Activated CD4-positive, CD25-positive, alpha-beta regulatory T cell treated with anti-CD3 and anti-CD28 coated beads, Interleukin-2, amount 50 U/mL, for 72 hours (primary cell): ENCODE data around the gene TRIM54.

ENCODE experiments used
- DNase-seq: peaks from one replicate; pipeline ENCODE4 v3.0.0; 2021

TRIM54 gene, protein sequence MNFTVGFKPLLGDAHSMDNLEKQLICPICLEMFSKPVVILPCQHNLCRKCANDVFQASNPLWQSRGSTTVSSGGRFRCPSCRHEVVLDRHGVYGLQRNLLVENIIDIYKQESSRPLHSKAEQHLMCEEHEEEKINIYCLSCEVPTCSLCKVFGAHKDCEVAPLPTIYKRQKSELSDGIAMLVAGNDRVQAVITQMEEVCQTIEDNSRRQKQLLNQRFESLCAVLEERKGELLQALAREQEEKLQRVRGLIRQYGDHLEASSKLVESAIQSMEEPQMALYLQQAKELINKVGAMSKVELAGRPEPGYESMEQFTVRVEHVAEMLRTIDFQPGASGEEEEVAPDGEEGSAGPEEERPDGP

GRCh38 chr2:27281855-27282559, at the start of gene TRIM54:
TRIM54 (plus strand) TSS chr2:27282429; CDS start chr2:27282732, 303 bp downstream.
- DNase-seq = no peak

DNA sequence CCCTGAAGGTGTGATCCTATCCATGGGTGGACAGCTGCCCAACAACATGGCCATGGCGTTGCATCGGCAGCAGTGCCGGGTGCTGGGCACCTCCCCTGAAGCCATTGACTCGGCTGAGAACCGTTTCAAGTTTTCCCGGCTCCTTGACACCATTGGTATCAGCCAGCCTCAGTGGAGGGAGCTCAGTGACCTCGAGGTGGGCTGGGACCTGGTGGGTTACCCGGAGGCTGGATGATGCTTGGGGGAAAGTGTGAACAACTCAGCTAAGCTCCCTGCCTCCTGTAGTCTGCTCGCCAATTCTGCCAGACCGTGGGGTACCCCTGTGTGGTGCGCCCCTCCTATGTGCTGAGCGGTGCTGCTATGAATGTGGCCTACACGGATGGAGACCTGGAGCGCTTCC, 48.9 kb upstream of the TRIM54 start:
- DNase-seq = no peak

GRCh38 chr2:27236136-27236535, 46.1 kb upstream of the TRIM54 start:
- no peak for DNase-seq

DNA sequence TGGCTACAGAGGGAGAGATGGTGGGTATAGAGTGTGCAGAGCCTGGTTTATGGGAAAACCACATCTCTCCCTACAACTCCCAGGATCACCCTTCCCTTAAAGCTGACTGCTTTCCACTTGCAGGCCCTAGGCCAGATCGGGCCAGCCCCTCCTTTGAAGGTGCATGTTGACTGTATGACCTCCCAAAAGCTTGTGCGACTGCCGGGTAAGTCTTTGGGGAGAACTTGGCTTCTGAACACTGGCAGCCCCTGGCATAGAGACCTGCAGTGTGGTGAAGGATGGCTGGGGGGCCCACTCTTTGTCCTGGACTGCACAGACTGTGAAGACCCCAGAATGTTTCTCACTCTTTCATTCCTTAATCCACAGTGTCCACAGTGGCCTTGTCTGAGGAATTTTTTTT, 45.6 kb upstream of the TRIM54 start:
- no peak for DNase-seq

GRCh38 chr2:27237341-27237945, 44.8 kb upstream of the TRIM54 start:
- no peak for DNase-seq

DNA sequence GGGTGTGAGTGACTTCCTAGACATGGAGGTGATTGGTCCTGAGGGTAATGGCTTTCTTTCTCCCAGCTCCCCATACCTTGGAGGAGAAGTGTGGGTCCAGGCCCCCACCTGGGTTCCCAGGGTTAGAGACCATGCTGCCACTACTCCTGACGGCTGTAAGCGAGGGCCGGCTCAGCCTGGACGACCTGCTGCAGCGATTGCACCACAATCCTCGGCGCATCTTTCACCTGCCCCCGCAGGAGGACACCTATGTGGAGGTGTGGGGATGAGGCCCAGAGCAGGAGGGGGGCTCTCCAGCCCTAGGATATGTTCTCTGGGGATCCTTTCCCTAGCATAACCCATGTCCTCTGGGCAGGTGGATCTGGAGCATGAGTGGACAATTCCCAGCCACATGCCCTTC, 43.3 kb upstream of the TRIM54 start:
- DNase-seq = no peak

- DNase-seq = no peak
Observed at GRCh38 chr2:27240406-27240805, 41.8 kb upstream of the TRIM54 start.

DNA sequence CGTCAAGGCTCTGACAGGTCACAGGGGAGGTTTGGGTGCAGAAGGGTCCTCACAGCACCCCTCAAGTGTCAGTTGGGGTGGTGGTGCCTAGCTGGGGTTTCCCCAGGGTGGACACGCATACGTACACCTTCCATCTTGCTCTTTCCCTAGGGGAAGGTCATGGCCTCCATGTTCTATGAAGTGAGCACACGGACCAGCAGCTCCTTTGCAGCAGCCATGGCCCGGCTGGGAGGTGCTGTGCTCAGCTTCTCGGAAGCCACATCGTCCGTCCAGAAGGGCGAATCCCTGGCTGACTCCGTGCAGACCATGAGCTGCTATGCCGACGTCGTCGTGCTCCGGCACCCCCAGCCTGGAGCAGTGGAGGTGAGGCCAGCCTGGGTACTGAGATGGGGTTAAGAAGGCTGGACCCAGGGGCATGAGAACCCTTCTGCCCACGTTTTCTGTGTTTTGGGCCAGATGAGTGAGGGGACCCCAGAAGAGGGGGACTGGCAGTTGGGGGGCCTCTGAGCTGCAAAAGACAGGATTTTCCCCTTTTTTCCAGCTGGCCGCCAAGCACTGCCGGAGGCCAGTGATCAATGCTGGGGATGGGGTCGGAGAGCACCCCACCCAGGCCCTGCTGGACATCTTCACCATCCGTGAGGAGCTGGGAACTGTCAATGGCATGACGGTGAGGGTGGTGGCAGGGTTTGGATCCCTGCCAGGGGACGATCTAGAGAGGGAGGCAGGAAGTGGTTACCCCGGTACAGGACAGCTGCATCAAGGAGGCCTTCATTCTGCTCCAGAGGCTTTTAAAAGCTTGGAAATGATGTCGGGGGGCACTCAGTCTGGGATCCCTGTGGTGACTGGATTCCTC, 40.2 kb upstream of the TRIM54 start:
- DNase-seq = no peak

- DNase-seq = no peak
Observed at GRCh38 chr2:27242614-27242951, 39.6 kb upstream of the TRIM54 start.

DNA sequence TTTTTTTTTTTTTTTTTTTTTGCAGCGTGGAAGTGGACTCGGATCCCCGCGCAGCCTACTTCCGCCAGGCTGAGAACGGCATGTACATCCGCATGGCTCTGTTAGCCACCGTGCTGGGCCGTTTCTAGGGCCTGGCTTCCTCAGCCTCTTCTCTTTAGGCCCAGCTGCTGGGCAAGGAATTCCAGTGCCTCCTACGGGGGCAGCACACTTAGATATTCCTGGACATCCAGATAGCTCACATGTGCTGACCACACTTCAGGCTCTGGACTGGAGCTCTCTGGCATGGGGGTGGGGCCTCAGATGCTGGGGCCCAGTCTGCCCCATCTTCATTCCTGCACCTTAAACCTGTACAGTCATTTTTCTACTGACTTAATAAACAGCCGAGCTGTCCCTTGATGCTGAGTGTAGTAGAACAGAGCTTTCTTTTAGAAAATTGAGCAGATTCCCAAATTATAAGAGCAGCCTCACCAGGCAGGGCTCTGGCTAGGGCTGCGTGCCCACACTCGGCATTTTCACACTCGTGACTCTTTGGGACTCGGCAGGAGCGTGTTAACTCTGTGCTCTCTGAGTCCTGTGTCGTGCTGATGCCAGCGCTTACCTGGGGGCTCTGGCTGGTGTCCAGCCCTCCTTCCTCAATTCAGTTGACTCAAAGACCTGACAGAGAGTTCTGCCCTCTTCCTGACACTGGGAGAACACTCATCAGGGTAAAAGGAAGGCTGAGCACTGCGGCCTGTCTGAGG, 38.7 kb upstream of the TRIM54 start:
- DNase-seq = no peak

DNA sequence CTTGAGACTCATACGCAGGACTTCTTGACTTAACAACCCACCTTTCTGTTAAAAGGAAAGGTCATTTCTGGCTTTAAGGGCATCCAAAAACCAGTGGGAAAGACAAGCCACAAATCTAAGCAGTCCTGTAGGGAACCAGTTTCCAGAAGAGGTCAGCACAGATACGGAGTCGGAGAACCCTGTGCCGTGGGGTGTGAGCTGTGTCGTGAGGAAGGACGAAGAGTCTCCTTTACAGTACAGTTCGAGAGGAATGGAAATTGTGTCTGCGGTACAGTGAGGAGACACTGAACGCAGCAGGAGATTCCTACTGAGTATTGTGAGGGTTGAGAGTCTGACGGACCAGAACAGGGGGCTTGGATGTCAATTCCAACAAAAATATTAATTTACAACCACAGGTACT, 37.1 kb upstream of the TRIM54 start:
- no peak for DNase-seq

DNA sequence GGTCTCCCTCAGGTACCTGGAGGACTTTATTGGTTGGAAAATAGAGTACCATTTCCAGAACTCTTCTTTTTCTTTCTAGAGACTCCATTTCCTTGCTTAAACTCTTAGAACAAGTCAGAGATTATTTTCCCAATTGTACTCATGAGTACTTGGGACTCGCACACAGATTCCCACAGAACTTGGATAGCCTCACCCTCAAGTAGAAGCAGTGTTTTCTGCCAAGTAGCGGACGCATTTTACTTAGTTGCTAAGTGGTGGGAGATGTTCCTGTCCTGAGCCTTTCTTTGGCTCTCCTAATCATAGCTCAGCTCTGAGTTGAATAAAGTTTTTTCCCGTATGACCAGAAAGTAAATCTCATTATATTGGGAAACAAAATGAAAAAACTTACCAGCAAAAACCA, 36.6 kb upstream of the TRIM54 start:
- DNase-seq = no peak

- DNase-seq = no peak
Observed at GRCh38 chr2:27247893-27248292, 34.3 kb upstream of the TRIM54 start.

GRCh38 chr2:27249159-27249890, 32.9 kb upstream of the TRIM54 start:
- DNase-seq = no peak

DNA sequence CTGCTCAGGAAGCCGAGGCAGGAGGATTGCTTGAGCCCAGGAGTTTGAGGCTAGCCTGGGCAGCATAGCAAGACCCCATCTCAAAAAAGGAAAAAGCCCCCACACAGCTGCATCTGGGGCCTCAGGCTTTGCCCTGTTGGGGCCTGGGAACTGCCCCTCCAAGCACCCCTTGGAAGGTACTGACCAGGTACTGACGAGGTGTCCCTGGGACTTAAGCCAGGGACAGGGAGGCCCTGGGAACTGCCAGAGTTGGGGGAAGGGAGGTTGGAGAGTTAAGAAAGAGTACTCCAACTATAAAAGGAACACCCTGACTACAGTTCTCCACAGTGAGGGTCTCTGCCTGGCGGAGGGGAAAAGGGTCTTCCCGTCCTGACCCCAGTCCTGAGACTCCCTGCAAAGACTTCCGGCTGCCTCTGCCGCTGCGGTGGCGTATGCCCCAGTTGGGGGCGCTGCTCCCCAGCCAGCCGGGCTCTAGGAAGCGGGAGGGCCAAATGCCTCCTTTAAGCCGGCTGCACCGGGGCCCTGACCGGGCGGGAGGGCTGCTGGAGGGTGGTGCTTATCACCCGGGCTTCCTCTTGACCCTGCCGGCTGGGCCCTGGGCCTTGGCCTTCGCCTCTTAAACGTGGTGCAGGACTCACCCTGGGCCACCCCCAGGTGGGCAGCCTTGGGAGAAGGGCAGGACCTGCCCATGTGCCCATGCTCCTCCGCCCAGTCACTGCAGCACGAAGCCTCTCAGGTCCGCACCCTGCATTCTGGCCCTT, 32.2 kb upstream of the TRIM54 start:
- no peak for DNase-seq

GRCh38 chr2:27250652-27251379, 31.4 kb upstream of the TRIM54 start:
- no peak for DNase-seq

DNA sequence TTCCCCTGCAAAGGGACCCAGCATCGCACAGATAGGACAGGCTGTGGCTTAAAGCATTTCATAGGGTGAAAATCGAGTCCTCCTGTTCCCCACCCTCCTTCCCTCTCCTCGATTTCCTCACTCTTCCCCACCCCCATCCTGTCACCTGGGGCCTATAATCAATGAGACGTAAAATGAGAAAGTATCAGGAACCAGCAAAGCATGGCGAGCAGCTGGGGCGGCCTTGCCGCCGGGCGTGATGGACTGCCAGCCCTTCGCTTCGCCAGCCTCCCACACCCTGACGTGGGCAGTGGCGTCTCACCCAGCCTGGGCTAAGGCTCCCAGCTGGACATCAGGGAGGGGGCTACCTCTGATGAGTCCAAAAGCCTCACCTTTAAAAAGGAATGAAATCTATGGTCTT, 30.5 kb upstream of the TRIM54 start:
- DNase-seq = no peak

- DNase-seq = no peak
Observed at GRCh38 chr2:27255187-27255586, 27.0 kb upstream of the TRIM54 start.

GRCh38 chr2:27255660-27256059, 26.6 kb upstream of the TRIM54 start:
- DNase-seq = no peak

GRCh38 chr2:27256855-27257454, 25.3 kb upstream of the TRIM54 start:
- DNase-seq = no peak
